GM12878 (cell line): ENCODE results near the gene SLC28A2. TPM values are rescaled to one million over a fixed set of nuclear protein-coding genes. Genes with fewer than 3 reads are reported as not detected.
A peak's percentile ranks its signal among the peaks of the same experiment; 100 is the strongest.
"Not testable (repeated sequence)": the region's sequence is repeated elsewhere in the genome, so short reads cannot be mapped to it uniquely, and the experiment has no call there.

Experiments
- ATAC-seq: fragments of 200-7000 bp; cut with Tn5 transposase; 3 replicates; pipeline ENCODE4 v1.9.1; 2020; ENCODE audit warnings: mild to moderate bottlenecking, moderate library complexity
- BruUV-seq: library from RNA; stranded (reverse); fragments of 400-500 nt; replicated peaks from 2 replicates; lab custom pipeline; 2021; lab: Mats Ljungman, UMichigan
- CTCF ChIA-PET: fragments of 300-600 bp; sonication (Branson Sonifier 250); formaldehyde crosslinking; extraction: SDS; loops from one replicate; lab custom pipeline; 2021; ENCODE audit warnings: inconsistent platforms; lab: Yijun Ruan, JAX
- POLR2A ChIA-PET: fragments of 350-600 bp; formaldehyde crosslinking; extraction: SDS; loops from one replicate; lab custom pipeline; 2021; ENCODE audit warnings: inconsistent platforms; lab: Charles Lee
- RAD21 ChIA-PET: fragments of 300-600 bp; sonication (Branson Sonifier 250); formaldehyde crosslinking; loops from one replicate; lab custom pipeline; 2023; ENCODE audit warnings: antibody characterized with exemption; ENCODE audit not compliant: unreplicated experiment; lab: Charles Lee
- SMC1A ChIA-PET: fragments of 300-600 bp; sonication (Branson Sonifier 250); formaldehyde crosslinking; loops from one replicate; lab custom pipeline; 2023; ENCODE audit not compliant: unreplicated experiment, uncharacterized antibody; lab: Charles Lee
- DNase-seq: peaks from one replicate; pipeline ENCODE4 v3.0.0-alpha.2; 2011; ENCODE audit warnings: low read depth, low spot score
- FAIRE-seq: peaks from 3 replicates; lab custom pipeline; 2011; peaks lifted over from hg19 to GRCh38; lab: Jason Lieb, UNC
- H2AFZ ChIP-seq: 2 replicates; pipeline ENCODE4 v1.6.0; 2011; ENCODE audit warnings: low read depth, low read length, control low read depth; ENCODE audit not compliant: control insufficient read depth
- H3K27ac ChIP-seq: 2 replicates; pipeline ENCODE4 v1.5.1; 2011; ENCODE audit warnings: control low read depth; ENCODE audit not compliant: control insufficient read depth, insufficient read depth
- H3K27me3 ChIP-seq, 2 experiments: replicated peaks in 1 of 2; 2 replicates each; pipeline versions ENCODE4 v1.6.0 to v1.6.1; 2011; ENCODE audit warnings: low read length in 1 of 2; ENCODE audit not compliant: control insufficient read depth in 2 of 2, insufficient read depth in 2 of 2
- H3K36me3 ChIP-seq, 2 experiments: 2 replicates each; pipeline ENCODE4 v1.5.1; 2011; ENCODE audit warnings: low read length in 1 of 2; ENCODE audit not compliant: control insufficient read depth in 2 of 2, insufficient read depth in 2 of 2
- H3K4me1 ChIP-seq: 2 replicates; pipeline ENCODE4 v1.6.1; 2011; ENCODE audit warnings: mild to moderate bottlenecking, low read length, moderate library complexity, mixed read lengths; ENCODE audit not compliant: control insufficient read depth, insufficient read depth
- H3K4me2 ChIP-seq: 2 replicates; pipeline ENCODE4 v1.6.0; 2011; ENCODE audit warnings: control low read depth; ENCODE audit not compliant: control insufficient read depth, insufficient read depth
- H3K4me3 ChIP-seq: fragments of 200-600 bp; sonication (generic); 2 replicates; pipeline ENCODE4 v1.5.1; 2016
- H3K79me2 ChIP-seq: 2 replicates; pipeline ENCODE4 v1.6.0; 2011; ENCODE audit warnings: low read length; ENCODE audit not compliant: control insufficient read depth, insufficient read depth
- H3K9ac ChIP-seq: 2 replicates; pipeline ENCODE4 v1.8.0; 2011; ENCODE audit warnings: low read length, control low read depth, mixed read lengths; ENCODE audit not compliant: control insufficient read depth, insufficient read depth
- H3K9me3 ChIP-seq: replicated peaks from 3 replicates; pipeline ENCODE4 v1.5.1; 2011; ENCODE audit warnings: mild to moderate bottlenecking, low read length; ENCODE audit not compliant: control insufficient read depth, insufficient read depth
- H4K20me1 ChIP-seq: 2 replicates; pipeline ENCODE4 v1.6.0; 2011; ENCODE audit not compliant: control insufficient read depth, insufficient read depth
- ATF3 ChIP-seq: IDR thresholded peaks from 2 replicates; pipeline ENCODE4 v1.6.1; 2011; ENCODE audit warnings: low read depth, mild to moderate bottlenecking, low read length, moderate library complexity, borderline replicate concordance; ENCODE audit errors: extremely low read depth
- CBX5 ChIP-seq: sonication (generic); IDR thresholded peaks from 2 replicates; pipeline ENCODE4 v1.6.1; 2016; ENCODE audit warnings: low read depth, moderate library complexity, mild to moderate bottlenecking, inconsistent platforms
- WGBS: methylation state at CpG from one replicate; pipeline ENCODE4 v1.1.6; 2016; ENCODE audit warnings: low lambda C conversion rate; ENCODE audit not compliant: insufficient replicate concordance, insufficient coverage; ENCODE audit errors: missing lambda C conversion rate; 5-methylcytosine and 5-hydroxymethylcytosine counted together
- in situ Hi-C: fragments of 300-500 bp; cut with MboI; formaldehyde crosslinking; loops from 9 replicates; pipeline ENCODE4 v1.14.3; 2018; ENCODE audit warnings: mixed read lengths
- intact Hi-C: fragments of 100-400 bp; cut with micrococcal nuclease; formaldehyde crosslinking; loops from one replicate; pipeline ENCODE4 v1.14.2; 2022; ENCODE audit not compliant: unreplicated experiment
- polyA plus RNA-seq, 11 experiments: library from polyadenylated mRNA; depleted of rRNA in 4 of 11; unstranded in 6 of 11; stranded (reverse) in 5 of 11; fragments of >200 nt; fragmentation: Nextera tagmentation in 4 of 11; fragmentation: Illumina TruSeq in 1 of 11; extraction: Ambion mirVana in 4 of 11; extraction: Trizol in 1 of 11; gene quantifications; 1 replicate in 1 of 11; 2 replicates in 10 of 11; pipeline versions ENCODE4 v1.2.1 to v1.2.3, GENCODE V29; 2011 to 2016; ENCODE audit warnings: inconsistent platforms in 2 of 11, missing spikeins in 2 of 11, low read depth in 1 of 11
- total RNA-seq, 4 experiments: library from RNA; depleted of rRNA in 3 of 4; stranded (reverse); fragments of >200 nt in 3 of 4; fragmentation: Illumina TruSeq in 1 of 4; extraction: Trizol in 1 of 4; gene quantifications; 2 replicates each; pipeline versions ENCODE4 v1.2.1 to v1.2.3, GENCODE V29; 2013 to 2021
- TF ChIP-seq, protein P1 (sequence below): fragments of 450-650 bp; IDR thresholded peaks from 2 replicates; pipeline ENCODE4 v1.6.1; 2017; ENCODE audit warnings: low read depth, mild to moderate bottlenecking, moderate library complexity

The SLC28A2 gene
- total and polyA plus RNA-seq, 10 of the 15 experiments (the other 5 are each of a cell fraction or from before 2014, with no cell fraction given), result 0.02 to 0.21 (median 0.14) TPM; not detected in 6

DNA sequence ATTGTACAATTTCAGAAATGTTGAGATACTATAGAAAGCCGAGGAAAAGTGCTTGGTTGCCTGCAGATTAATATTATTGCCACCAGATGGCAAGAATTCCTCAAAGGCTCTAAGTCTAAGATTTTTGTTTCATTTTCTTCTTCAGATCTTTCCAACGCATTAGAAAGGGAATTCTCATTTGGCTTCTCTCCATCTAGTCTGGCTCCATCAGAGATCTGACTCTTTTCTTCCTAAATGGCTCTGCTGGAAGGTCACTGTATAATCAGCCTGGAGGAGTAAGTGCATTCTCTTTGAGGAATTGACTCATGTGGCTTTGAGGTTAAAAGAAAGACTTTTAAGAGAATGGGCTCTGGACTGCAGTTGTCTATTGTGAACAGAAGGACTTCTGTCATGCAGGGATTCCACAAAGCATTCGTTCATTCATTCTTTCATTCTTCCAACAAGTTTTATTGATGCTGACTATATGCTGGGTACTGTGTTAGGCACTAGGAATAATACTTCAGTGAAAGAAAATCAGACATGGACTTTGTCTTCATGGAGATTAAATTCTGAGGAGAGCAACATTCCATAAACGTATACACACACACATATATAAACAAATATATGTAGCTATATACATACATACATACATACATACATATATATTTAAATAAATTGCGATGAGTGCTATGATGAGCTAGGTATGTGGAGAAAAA lies 55.3 kb downstream of the SLC28A2 start (continued):
- TF ChIP-seq CBX5, result no peak
- TF ChIP-seq ATF3, result no peak
- TF ChIP-seq, protein P1, sequence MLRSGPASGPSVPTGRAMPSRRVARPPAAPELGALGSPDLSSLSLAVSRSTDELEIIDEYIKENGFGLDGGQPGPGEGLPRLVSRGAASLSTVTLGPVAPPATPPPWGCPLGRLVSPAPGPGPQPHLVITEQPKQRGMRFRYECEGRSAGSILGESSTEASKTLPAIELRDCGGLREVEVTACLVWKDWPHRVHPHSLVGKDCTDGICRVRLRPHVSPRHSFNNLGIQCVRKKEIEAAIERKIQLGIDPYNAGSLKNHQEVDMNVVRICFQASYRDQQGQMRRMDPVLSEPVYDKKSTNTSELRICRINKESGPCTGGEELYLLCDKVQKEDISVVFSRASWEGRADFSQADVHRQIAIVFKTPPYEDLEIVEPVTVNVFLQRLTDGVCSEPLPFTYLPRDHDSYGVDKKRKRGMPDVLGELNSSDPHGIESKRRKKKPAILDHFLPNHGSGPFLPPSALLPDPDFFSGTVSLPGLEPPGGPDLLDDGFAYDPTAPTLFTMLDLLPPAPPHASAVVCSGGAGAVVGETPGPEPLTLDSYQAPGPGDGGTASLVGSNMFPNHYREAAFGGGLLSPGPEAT, result 0 out of 2 replicates have a peak, but pooled peaks have one; percentile 20

DNA sequence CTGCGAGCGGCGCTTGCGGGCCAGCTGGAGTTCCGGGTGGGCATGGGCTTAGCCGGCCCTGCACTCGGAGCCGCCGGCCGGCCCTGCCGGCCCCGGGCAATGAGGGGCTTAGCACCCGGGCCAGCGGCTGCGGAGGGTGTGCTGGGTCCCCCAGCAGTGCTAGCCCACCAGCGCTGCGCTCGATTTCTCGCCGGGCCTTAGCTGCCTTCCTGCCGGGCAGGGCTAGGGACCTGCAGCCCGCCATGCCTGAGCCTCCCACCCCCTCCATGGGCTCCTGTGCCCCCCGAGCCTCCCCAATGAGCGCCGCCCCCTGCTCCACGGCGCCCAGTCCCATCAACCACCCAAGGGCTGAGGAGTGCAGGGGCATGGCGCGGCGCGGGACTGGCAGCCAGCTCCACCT lies 62.1 kb downstream of the SLC28A2 start:
- RAD21 ChIA-PET, H3K9ac ChIP-seq, H3K4me2 ChIP-seq, H4K20me1 ChIP-seq, H3K9me3 ChIP-seq, intact Hi-C loops, POLR2A ChIA-PET, H3K27me3 ChIP-seq, BruUV-seq, FAIRE-seq, ATAC-seq, H2AFZ ChIP-seq, H3K4me3 ChIP-seq, DNase-seq, H3K36me3 ChIP-seq, H3K79me2 ChIP-seq, H3K27ac ChIP-seq, in situ Hi-C loops, H3K4me1 ChIP-seq, SMC1A ChIA-PET: not testable (repeated sequence)
- WGBS, result 84% methylated on average over 27 of the region's 31 CpGs
- CTCF ChIA-PET, result interaction anchor here (1.0 kb wide), 1 partner anchor 9 kb away, joined by 4 read pairs; no protein-coding TSS in a partner anchor
